Measurements from ENCODE around the gene IL4R. TPM values are rescaled to one million over a fixed set of nuclear protein-coding genes. Genes with fewer than 3 reads are reported as not detected.
A peak's percentile ranks its signal among the peaks of the same experiment; 100 is the strongest.

The IL4R gene
- total and polyA plus RNA-seq, 2 of the 13 experiments (the other 11 are each of a cell fraction or from before 2014, with no cell fraction given), result 15.9 to 49.6 TPM

- TF ChIP-seq ZNF280B (CRISPR knock-in tag; IDR thresholded peaks at IDR 0.05; ENCODE audit: borderline replicate concordance), result peak; percentile 43; the same call in 1 of the 2 replicates
- TF ChIP-seq SNAPC5 (CRISPR knock-in tag; IDR thresholded peaks at IDR 0.05; ENCODE audit: borderline replicate concordance), result 0 out of 2 replicates have a peak, but pooled peaks have one; percentile 21
- no peak for TF ChIP-seq AHDC1 (CRISPR knock-in tag; IDR thresholded peaks at IDR 0.05; ENCODE audit: borderline replicate concordance)
- TF ChIP-seq, protein P1, sequence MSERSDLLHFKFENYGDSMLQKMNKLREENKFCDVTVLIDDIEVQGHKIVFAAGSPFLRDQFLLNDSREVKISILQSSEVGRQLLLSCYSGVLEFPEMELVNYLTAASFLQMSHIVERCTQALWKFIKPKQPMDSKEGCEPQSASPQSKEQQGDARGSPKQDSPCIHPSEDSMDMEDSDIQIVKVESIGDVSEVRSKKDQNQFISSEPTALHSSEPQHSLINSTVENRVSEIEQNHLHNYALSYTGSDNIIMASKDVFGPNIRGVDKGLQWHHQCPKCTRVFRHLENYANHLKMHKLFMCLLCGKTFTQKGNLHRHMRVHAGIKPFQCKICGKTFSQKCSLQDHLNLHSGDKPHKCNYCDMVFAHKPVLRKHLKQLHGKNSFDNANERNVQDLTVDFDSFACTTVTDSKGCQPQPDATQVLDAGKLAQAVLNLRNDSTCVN (CRISPR knock-in tag; IDR thresholded peaks at IDR 0.05; ENCODE audit: borderline replicate concordance), result no peak
These were observed 468 bp downstream of the IL4R start (continued) for GRCh38 chr16:27314161-27314723.

All from HepG2 (cell line).